ENCODE measurements around the gene NOA1.

Gene NOA1

DNA sequence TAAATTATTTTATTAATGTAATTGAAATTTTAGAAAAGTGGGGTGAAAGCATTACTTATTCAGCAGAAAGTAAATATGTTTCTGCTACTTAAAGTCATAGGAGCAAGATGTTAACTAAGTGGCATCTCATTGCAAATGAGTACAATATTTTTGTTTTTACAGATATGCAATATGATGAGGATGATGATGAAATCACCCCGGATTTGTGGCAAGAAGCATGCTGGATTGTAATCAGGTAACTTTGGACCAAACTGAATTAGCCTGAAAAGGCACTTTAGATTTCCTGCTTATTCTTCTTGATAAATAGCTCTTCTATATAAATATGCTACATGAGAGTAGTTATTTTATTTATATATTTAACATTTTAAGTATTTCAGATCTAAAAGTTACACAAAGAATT is 8.8 kb upstream of the NOA1 start:
- H3K9me3 ChIP-seq (ENCODE audit: insufficient read depth, low read length): no peaks in the 10 kb centered on the region
- H3K4me3 ChIP-seq (ENCODE audit: insufficient read depth, low read length, poor library complexity, severe bottlenecking): no peak overlapping the region
- H3K79me2 ChIP-seq (ENCODE audit: insufficient read depth, low read length): peaks cover 83% of the 10 kb centered on the region
- 0 out of 2 replicates have a peak, but pooled peaks cover 11% of the 10 kb centered on the region for H4K20me1 ChIP-seq (ENCODE audit: low read depth, low read length)
- no peaks in the 10 kb centered on the region for H3K27me3 ChIP-seq (ENCODE audit: low read length)
- H3K27ac ChIP-seq (ENCODE audit: low read depth, low read length): no peak overlapping the region
- H3K36me3 ChIP-seq (ENCODE audit: low read length): no peaks in the 10 kb centered on the region; the same call in 1 of the 2 replicates
- no peak overlapping the region for H2AFZ ChIP-seq (ENCODE audit: low read depth, low read length, severe bottlenecking)
- no peaks in the 10 kb centered on the region for H3F3A ChIP-seq (ENCODE audit: insufficient read depth)
- H3K9me2 ChIP-seq (replicated peaks; ENCODE audit: insufficient read depth, low read length): no peaks in the 10 kb centered on the region
- no peak overlapping the region for H3K4me2 ChIP-seq (ENCODE audit: low read depth, low read length, poor library complexity, severe bottlenecking)
- no peak for TF ChIP-seq EZH2phosphoT487 (conservative IDR thresholded peaks at IDR 0.05; ENCODE audit: low read length)
- TF ChIP-seq, protein P1, sequence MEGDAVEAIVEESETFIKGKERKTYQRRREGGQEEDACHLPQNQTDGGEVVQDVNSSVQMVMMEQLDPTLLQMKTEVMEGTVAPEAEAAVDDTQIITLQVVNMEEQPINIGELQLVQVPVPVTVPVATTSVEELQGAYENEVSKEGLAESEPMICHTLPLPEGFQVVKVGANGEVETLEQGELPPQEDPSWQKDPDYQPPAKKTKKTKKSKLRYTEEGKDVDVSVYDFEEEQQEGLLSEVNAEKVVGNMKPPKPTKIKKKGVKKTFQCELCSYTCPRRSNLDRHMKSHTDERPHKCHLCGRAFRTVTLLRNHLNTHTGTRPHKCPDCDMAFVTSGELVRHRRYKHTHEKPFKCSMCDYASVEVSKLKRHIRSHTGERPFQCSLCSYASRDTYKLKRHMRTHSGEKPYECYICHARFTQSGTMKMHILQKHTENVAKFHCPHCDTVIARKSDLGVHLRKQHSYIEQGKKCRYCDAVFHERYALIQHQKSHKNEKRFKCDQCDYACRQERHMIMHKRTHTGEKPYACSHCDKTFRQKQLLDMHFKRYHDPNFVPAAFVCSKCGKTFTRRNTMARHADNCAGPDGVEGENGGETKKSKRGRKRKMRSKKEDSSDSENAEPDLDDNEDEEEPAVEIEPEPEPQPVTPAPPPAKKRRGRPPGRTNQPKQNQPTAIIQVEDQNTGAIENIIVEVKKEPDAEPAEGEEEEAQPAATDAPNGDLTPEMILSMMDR (IDR thresholded peaks at IDR 0.05; ENCODE audit: insufficient read depth, low read length, poor library complexity, severe bottlenecking): no peak
- H3K9ac ChIP-seq (ENCODE audit: low read length): no peak overlapping the region

DNA sequence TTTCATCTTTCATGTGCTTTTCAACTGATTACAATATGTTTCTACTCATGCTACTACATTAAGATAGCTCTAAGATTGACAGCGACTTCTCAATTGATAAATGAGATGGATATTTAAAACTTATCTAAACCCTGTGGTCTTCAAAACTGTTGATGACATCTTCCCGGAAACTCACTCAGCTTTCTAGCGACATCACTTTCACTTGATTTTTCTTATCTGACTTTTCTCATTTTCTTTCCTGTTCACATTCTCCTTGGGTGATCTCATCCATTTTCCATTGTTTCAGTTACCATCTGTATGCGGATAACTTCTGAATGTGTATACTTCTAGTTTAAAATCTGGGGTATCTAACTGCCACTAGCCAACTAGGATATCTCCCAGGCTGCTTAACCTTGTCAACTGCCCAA is 4.4 kb upstream of the NOA1 start:
- H3K27me3 ChIP-seq (ENCODE audit: low read length): no peaks in the 10 kb centered on the region
- TF ChIP-seq, protein P1 (IDR thresholded peaks at IDR 0.05; ENCODE audit: insufficient read depth, low read length, poor library complexity, severe bottlenecking): no peak
- TF ChIP-seq EZH2phosphoT487 (conservative IDR thresholded peaks at IDR 0.05; ENCODE audit: low read length): no peak
- no peaks in the 10 kb centered on the region for H3K9me2 ChIP-seq (replicated peaks; ENCODE audit: insufficient read depth, low read length)
- 0 out of 2 replicates have a peak, but pooled peaks cover 14% of the 10 kb centered on the region for H4K20me1 ChIP-seq (ENCODE audit: low read depth, low read length)
- peak overlapping the region; percentile 70 for H3K4me2 ChIP-seq (ENCODE audit: low read depth, low read length, poor library complexity, severe bottlenecking)
- H3F3A ChIP-seq (ENCODE audit: insufficient read depth): no peaks in the 10 kb centered on the region; the same call in 1 of the 2 replicates
- H3K27ac ChIP-seq (ENCODE audit: low read depth, low read length): no peak overlapping the region
- H3K4me3 ChIP-seq (ENCODE audit: insufficient read depth, low read length, poor library complexity, severe bottlenecking): no peak overlapping the region
- no peaks in the 10 kb centered on the region for H3K9me3 ChIP-seq (ENCODE audit: insufficient read depth, low read length)
- H3K36me3 ChIP-seq (ENCODE audit: low read length): no peaks in the 10 kb centered on the region; the same call in 1 of the 2 replicates
- H2AFZ ChIP-seq (ENCODE audit: low read depth, low read length, severe bottlenecking): no peak overlapping the region
- peaks cover 82% of the 10 kb centered on the region for H3K79me2 ChIP-seq (ENCODE audit: insufficient read depth, low read length)
- peak overlapping the region; percentile 15; the same call in 1 of the 2 replicates for H3K9ac ChIP-seq (ENCODE audit: low read length)

DNA sequence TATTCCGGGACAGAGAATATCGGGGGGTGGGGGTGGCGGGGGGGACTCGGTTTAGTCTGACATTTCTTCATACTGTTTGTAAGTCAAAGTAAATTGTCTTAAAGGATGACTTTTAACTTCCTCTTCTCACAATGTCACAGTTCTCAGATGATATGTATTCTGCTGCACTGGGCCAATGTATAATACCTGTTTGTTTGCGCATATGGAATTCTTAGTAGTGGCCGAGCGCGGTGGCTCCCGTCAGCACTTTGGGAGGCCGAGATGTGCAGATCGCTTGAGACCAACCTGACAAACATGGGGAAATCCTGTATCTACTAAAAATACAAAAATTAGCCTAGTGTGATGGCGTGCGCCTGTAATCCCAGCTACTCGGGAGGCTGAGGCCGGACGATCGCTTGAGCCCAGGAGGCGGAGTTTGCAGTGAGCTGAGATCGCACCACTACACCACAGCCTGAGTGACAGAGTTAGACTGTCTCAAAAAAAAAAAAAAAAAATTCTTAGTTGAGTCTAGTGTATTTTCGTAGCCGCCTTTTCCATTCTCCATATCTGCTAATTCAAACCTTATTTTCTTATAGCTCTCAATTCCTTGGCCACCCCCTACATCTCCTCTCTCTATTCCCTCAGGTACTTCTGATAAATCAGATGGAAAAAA is 2.1 kb upstream of the NOA1 start:
- H3K36me3 ChIP-seq (ENCODE audit: low read length): no peaks in the 10 kb centered on the region
- H3K9me2 ChIP-seq (replicated peaks; ENCODE audit: insufficient read depth, low read length): no peaks in the 10 kb centered on the region
- peak overlapping the region; percentile 86 for H3K4me3 ChIP-seq (ENCODE audit: insufficient read depth, low read length, poor library complexity, severe bottlenecking)
- no peaks in the 10 kb centered on the region for H3K27me3 ChIP-seq (ENCODE audit: low read length)
- no peaks in the 10 kb centered on the region; the same call in 1 of the 2 replicates for H3F3A ChIP-seq (ENCODE audit: insufficient read depth)
- H3K79me2 ChIP-seq (ENCODE audit: insufficient read depth, low read length): peaks cover 86% of the 10 kb centered on the region
- H4K20me1 ChIP-seq (ENCODE audit: low read depth, low read length): 0 out of 2 replicates have a peak, but pooled peaks cover 11% of the 10 kb centered on the region
- H3K9ac ChIP-seq (ENCODE audit: low read length): peak overlapping the region; percentile 96
- H3K4me2 ChIP-seq (ENCODE audit: low read depth, low read length, poor library complexity, severe bottlenecking): peak overlapping the region; percentile 70
- TF ChIP-seq, protein P1 (IDR thresholded peaks at IDR 0.05; ENCODE audit: insufficient read depth, low read length, poor library complexity, severe bottlenecking): no peak
- TF ChIP-seq EZH2phosphoT487 (conservative IDR thresholded peaks at IDR 0.05; ENCODE audit: low read length): no peak
- H3K9me3 ChIP-seq (ENCODE audit: insufficient read depth, low read length): no peaks in the 10 kb centered on the region
- no peak overlapping the region for H2AFZ ChIP-seq (ENCODE audit: low read depth, low read length, severe bottlenecking)
- peak overlapping the region; percentile 91 for H3K27ac ChIP-seq (ENCODE audit: low read depth, low read length)
